ENCODE results near the gene ZNF331.

- TF ChIP-seq CTCF (conservative IDR thresholded peaks at IDR 0.05; ENCODE audit: low read depth, low read length): no peak
- TF ChIP-seq EZH2phosphoT487 (IDR thresholded peaks at IDR 0.05; ENCODE audit: borderline replicate concordance, low read length): no peak
- TF ChIP-seq EZH2 (IDR thresholded peaks at IDR 0.05; ENCODE audit: low read length, unreplicated experiment): no peak
These were observed 39.2 kb downstream of the ZNF331 start for GRCh38 chr19:53576941-53577653.
